Activated CD8-positive, alpha-beta memory T cell treated with anti-CD3 and anti-CD28 coated beads, Interleukin-2, amount 10 ng/mL, durations not matched to agents 7 days and 5 days (primary cell): ENCODE data around the gene RPL38. TPM values are rescaled to one million over a fixed set of nuclear protein-coding genes. Genes with fewer than 3 reads are reported as not detected.

ENCODE experiments used
- ATAC-seq: fragments of 150-1000 bp; cut with Tn5 transposase; one replicate; pipeline ENCODE4 v1.10.0; 2021; ENCODE audit warnings: moderate library complexity
- CTCF ChIA-PET: fragments of 350-600 bp; sonication (Branson Sonifier 250); formaldehyde crosslinking; loops from one replicate; lab custom pipeline; 2021; ENCODE audit warnings: antibody characterized with exemption; lab: Charles Lee
- DNase-seq: peaks from one replicate; pipeline ENCODE4 v3.0.0-alpha.2; 2020
- H3K27ac Mint-ChIP-seq: one replicate; pipeline ENCODE4 v1.8.0; 2021; ENCODE audit warnings: mild to moderate bottlenecking, mixed read lengths
- H3K27me3 Mint-ChIP-seq: one replicate; pipeline ENCODE4 v1.8.0; 2021; ENCODE audit warnings: mixed read lengths
- H3K36me3 Mint-ChIP-seq: one replicate; pipeline ENCODE4 v1.8.0; 2021; ENCODE audit warnings: mild to moderate bottlenecking, mixed read lengths
- H3K4me1 Mint-ChIP-seq: one replicate; pipeline ENCODE4 v1.8.0; 2021; ENCODE audit warnings: mixed read lengths
- H3K4me3 Mint-ChIP-seq: one replicate; pipeline ENCODE4 v1.8.0; 2021; ENCODE audit warnings: mild to moderate bottlenecking, moderate library complexity, mixed read lengths
- H3K9me3 Mint-ChIP-seq: one replicate; pipeline ENCODE4 v1.8.0; 2022; ENCODE audit warnings: low read depth, mixed read lengths
- total RNA-seq, 2 experiments: library from RNA; stranded (reverse); gene quantifications; one replicate each; pipeline ENCODE4 v1.2.3, GENCODE V29; 2021

RPL38 gene
- total RNA-seq, 2 experiments from 2014 or later: 921 to 988 TPM

- H3K9me3 Mint-ChIP-seq: no peaks in the 10 kb centered on the region
- H3K27ac Mint-ChIP-seq: no peak overlapping the region
- CTCF ChIA-PET: no interaction called here
- no peak overlapping the region for H3K4me3 Mint-ChIP-seq
- DNase-seq (no peak), ATAC-seq (no peak)
- no peaks in the 10 kb centered on the region for H3K4me1 Mint-ChIP-seq
- H3K27me3 Mint-ChIP-seq: no peaks in the 10 kb centered on the region
- no peaks in the 10 kb centered on the region for H3K36me3 Mint-ChIP-seq
Observed at GRCh38 chr17:74227271-74228080, 24.0 kb downstream of the RPL38 start.

- H3K9me3 Mint-ChIP-seq: no peaks in the 10 kb centered on the region
- no peak overlapping the region for H3K4me3 Mint-ChIP-seq
- H3K27ac Mint-ChIP-seq: no peak overlapping the region
- CTCF ChIA-PET: interaction anchor here (1.4 kb wide), 1 partner anchor 68 kb away, joined by 5 read pairs; no protein-coding TSS in a partner anchor
- no peaks in the 10 kb centered on the region for H3K4me1 Mint-ChIP-seq
- ATAC-seq (no peak), DNase-seq (no peak)
- H3K27me3 Mint-ChIP-seq: no peaks in the 10 kb centered on the region
- H3K36me3 Mint-ChIP-seq: no peaks in the 10 kb centered on the region
Observed at GRCh38 chr17:74228306-74228978, 25.0 kb downstream of the RPL38 start.

DNA sequence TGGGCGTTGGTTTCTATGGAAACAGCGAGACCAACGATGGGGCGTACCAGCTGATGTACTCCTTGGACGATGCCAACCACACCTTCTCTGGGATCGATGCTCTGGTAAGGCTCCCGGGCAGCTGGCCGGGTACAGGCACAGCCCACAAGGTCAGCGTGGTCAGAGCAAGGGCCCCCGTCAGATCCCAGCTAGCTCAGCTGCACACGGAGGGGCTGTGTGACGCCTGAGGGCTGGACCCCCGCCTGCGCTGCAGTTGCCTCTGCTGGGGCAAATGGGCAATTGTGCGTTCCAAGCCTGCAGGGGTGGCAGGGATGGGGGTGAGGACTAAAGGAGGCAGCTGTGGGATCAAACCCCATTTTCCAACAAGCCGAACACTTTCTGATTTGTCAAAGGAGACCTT, 27.4 kb downstream of the RPL38 start:
- no peak for ATAC-seq
- Mint-ChIP-seq H3K27ac (no peak overlapping the region), H3K4me1 (no peaks in the 10 kb centered on the region), H3K9me3 (no peaks in the 10 kb centered on the region), H3K36me3 (no peaks in the 10 kb centered on the region), H3K4me3 (no peak overlapping the region), H3K27me3 (no peaks in the 10 kb centered on the region)
- CTCF ChIA-PET: no interaction called here
- no peak for DNase-seq

DNA sequence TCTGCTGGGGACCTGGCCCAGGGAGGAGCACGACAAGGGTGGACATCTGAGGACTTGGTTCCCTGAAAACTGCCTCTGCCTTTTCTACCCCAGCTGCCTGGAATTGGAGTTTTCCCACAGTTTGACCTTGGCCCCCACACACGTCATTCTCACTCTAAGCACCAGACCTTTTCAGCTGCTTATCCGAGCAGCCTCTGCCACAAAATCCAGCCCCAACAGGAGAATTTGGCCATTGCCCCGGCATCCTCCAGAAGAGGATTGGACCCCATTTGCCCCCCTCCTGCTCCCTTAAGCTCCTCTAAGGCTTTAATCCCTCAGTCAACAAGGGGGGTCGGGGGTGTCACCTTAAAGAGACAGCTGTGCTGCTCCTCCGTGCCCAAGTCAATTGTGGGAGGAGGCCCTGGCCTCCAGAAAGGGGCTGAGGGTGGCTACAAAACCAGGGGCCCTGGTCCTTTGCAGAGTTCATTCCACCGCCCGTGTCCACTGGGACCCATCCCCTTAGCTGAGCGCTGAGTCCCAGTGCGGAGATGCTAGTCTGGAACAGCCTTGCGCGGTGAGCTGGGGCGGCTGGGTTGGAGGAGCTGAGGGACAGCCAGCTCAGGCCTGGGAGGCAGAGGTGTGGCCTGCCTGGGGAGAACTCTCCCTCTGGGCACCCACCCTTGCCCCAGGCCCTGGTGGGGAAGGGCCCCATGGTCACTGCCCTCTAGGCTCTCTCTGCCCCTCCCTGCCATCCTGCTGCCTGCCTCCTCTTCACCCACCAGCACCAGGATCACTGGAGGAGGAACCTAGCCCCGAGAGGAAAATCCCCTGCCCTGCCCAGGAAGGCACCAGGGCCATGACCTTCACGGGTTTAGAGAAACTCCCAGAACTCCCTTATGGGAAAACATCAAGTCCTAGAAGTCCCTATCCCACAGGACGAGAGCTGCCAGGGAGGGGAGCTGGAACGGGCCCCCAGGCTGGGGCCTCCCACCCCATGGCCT, 28.7 kb downstream of the RPL38 start:
- Mint-ChIP-seq H3K27me3 (no peaks in the 10 kb centered on the region), H3K4me3 (no peak overlapping the region), H3K9me3 (no peaks in the 10 kb centered on the region), H3K4me1 (no peaks in the 10 kb centered on the region), H3K36me3 (no peaks in the 10 kb centered on the region), H3K27ac (no peak overlapping the region)
- CTCF ChIA-PET: interaction anchor here (1.1 kb wide), 1 partner anchor 64 kb away, joined by 4 read pairs; no protein-coding TSS in a partner anchor
- DNase-seq (no peak), ATAC-seq (no peak)

DNA sequence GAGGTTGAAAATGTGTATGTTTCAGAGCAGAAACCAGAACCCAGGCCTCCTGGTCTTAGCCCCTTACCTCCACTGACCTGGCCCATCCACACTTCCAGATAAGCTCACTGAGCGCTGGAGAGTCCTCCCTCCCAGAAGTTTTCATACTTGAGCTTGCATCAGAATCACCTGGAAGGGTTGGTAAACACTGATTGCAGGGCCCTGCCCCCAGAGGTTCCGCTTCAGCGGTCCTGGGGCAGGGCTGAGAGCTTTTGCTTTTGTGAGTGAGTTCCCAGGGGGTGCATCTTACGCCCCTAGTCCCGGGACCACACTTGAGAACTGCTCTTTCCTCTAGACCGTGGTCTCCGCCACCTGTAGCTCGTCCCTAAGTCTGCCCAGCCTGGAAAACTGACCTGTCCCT, 30.5 kb downstream of the RPL38 start:
- CTCF ChIA-PET: no interaction called here
- no peak for DNase-seq
- Mint-ChIP-seq H3K4me1 (no peaks in the 10 kb centered on the region), H3K27me3 (no peaks in the 10 kb centered on the region), H3K4me3 (no peak overlapping the region), H3K9me3 (no peaks in the 10 kb centered on the region), H3K36me3 (no peaks in the 10 kb centered on the region), H3K27ac (no peak overlapping the region)
- ATAC-seq: no peak

DNA sequence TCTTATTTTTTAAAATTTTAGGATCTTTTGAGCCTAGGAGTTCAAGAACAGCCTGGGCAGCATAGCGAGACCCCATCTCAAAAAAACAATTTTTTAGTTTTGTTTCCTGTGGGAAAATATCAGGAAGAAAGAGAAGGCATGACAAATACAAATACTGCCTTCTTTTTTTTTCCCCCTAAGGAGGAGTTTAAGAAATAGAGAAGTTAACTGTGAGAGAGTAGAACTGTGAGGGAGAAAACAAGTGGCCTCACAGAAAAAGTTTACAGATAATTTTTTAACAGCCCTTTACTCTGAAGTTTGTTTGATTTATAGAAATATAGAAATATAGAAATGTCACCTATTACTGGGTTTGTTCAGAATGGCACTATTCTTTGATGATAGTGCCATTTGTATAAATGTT, 31.0 kb downstream of the RPL38 start:
- H3K27ac Mint-ChIP-seq: no peak overlapping the region
- DNase-seq: no peak
- H3K27me3 Mint-ChIP-seq: no peaks in the 10 kb centered on the region
- ATAC-seq: no peak
- H3K36me3 Mint-ChIP-seq: no peaks in the 10 kb centered on the region
- no peaks in the 10 kb centered on the region for H3K9me3 Mint-ChIP-seq
- no peak overlapping the region for H3K4me3 Mint-ChIP-seq
- CTCF ChIA-PET: no interaction called here
- H3K4me1 Mint-ChIP-seq: no peaks in the 10 kb centered on the region

- ATAC-seq (no peak), DNase-seq (no peak)
- Mint-ChIP-seq H3K36me3 (no peaks in the 10 kb centered on the region), H3K27ac (no peak overlapping the region), H3K4me1 (no peaks in the 10 kb centered on the region), H3K9me3 (no peaks in the 10 kb centered on the region), H3K27me3 (no peaks in the 10 kb centered on the region), H3K4me3 (no peak overlapping the region)
- CTCF ChIA-PET: no interaction called here
Observed at GRCh38 chr17:74235040-74235581, 31.6 kb downstream of the RPL38 start.

GRCh38 chr17:74235911-74236371, 32.5 kb downstream of the RPL38 start:
- no peaks in the 10 kb centered on the region for H3K4me1 Mint-ChIP-seq
- no peaks in the 10 kb centered on the region for H3K27me3 Mint-ChIP-seq
- DNase-seq (no peak), ATAC-seq (no peak)
- CTCF ChIA-PET: no interaction called here
- no peaks in the 10 kb centered on the region for H3K36me3 Mint-ChIP-seq
- no peak overlapping the region for H3K4me3 Mint-ChIP-seq
- H3K27ac Mint-ChIP-seq: no peak overlapping the region
- H3K9me3 Mint-ChIP-seq: no peaks in the 10 kb centered on the region

DNA sequence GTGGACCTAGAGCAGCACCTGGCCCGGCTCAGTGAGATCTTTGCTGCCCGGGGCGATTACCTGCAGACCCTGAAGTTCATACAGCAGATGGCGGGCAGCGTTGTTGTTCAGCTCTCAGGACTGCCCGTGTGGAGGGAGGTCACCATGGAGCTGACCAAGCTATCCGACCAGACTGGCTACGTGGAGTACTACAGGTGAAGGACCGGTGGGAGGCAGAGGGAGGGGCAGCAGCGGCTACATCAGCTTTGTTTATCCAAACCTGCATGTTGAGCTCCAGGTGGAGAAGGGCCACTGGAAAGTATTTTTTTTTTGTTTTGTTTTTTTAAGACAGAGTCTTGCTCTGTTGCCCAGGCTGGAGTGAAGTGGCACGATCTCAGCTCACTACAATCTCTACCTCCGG, 33.8 kb downstream of the RPL38 start:
- Mint-ChIP-seq H3K4me3 (no peak overlapping the region), H3K27me3 (no peaks in the 10 kb centered on the region), H3K9me3 (no peaks in the 10 kb centered on the region), H3K27ac (no peak overlapping the region), H3K4me1 (no peaks in the 10 kb centered on the region), H3K36me3 (no peaks in the 10 kb centered on the region)
- CTCF ChIA-PET: no interaction called here
- DNase-seq (no peak), ATAC-seq (no peak)

- no peak for ATAC-seq
- CTCF ChIA-PET: no interaction called here
- no peak for DNase-seq
- Mint-ChIP-seq H3K4me3 (no peak overlapping the region), H3K27ac (no peak overlapping the region), H3K27me3 (no peaks in the 10 kb centered on the region), H3K36me3 (no peaks in the 10 kb centered on the region), H3K9me3 (no peaks in the 10 kb centered on the region), H3K4me1 (no peaks in the 10 kb centered on the region)
Observed at GRCh38 chr17:74239172-74239571, 35.7 kb downstream of the RPL38 start.

DNA sequence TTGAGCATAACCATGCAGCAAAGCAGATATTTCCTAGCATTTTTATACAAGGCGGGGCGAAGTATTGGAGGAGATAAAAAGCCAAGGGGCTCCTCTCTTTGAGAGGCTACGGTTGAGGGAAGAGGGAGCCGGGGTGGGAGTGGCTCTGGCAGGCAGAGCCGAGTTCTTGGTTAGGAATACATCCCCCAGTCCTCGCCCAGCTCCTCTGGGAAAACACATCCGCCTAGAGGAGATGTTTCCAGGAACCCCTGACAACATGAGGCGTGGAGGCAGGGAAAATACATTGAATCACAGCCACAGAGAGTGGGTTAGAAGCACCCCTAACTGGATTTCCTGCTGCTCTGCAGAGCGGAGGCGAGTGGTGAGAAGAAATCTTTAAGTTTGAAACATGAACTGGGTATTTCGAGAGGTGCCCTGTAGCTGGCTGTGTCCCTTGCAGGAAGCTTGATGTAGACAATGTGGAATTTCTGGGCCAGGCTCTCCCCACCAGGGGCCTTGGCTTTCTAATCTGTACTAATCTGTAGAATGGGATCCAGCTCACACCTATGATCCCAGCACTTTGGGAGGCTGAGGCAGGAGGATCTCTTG, 37.2 kb downstream of the RPL38 start:
- Mint-ChIP-seq H3K9me3 (no peaks in the 10 kb centered on the region), H3K27me3 (no peaks in the 10 kb centered on the region), H3K36me3 (no peaks in the 10 kb centered on the region), H3K4me1 (no peaks in the 10 kb centered on the region), H3K27ac (no peak overlapping the region), H3K4me3 (no peak overlapping the region)
- CTCF ChIA-PET: interaction anchor here (0.9 kb wide), 1 partner anchor 41 kb away, joined by 3 read pairs; no protein-coding TSS in a partner anchor
- DNase-seq: no peak
- ATAC-seq: no peak

GRCh38 chr17:74241431-74241830, 38.0 kb downstream of the RPL38 start:
- Mint-ChIP-seq H3K27ac (no peak overlapping the region), H3K9me3 (no peaks in the 10 kb centered on the region), H3K36me3 (no peaks in the 10 kb centered on the region), H3K4me1 (peaks cover 2% of the 10 kb centered on the region), H3K4me3 (no peak overlapping the region), H3K27me3 (no peaks in the 10 kb centered on the region)
- CTCF ChIA-PET: interaction anchor here (0.9 kb wide), 1 partner anchor 42 kb away, joined by 3 read pairs; no protein-coding TSS in a partner anchor
- ATAC-seq (no peak), DNase-seq (no peak)
